Liver (tissue), 9 donors: Measurements from ENCODE around the gene SECISBP2L. TPM values are rescaled to one million over a fixed set of nuclear protein-coding genes. Genes with fewer than 3 reads are reported as not detected.

Source experiments
- DNase-seq: peaks from one replicate; pipeline ENCODE4 v3.0.0-alpha.2; 2017; ENCODE audit warnings: low spot score
- H3K27ac ChIP-seq, 2 donors: one replicate each; pipeline ENCODE4 v1.7.0; 2013; ENCODE audit warnings: inconsistent platforms in 2 of 2, low read length in 2 of 2, control low read depth in 1 of 2, low read depth in 1 of 2, mild to moderate bottlenecking in 1 of 2
- H3K27me3 ChIP-seq, 4 donors: one replicate each; pipeline versions ENCODE4 v1.6.1 to v1.7.0; 2013; ENCODE audit warnings: low read length in 3 of 4, inconsistent platforms in 1 of 4, mild to moderate bottlenecking in 1 of 4, moderate library complexity in 1 of 4; ENCODE audit not compliant: control insufficient read depth in 4 of 4, insufficient read depth in 4 of 4
- H3K36me3 ChIP-seq, 4 donors: one replicate each; pipeline versions ENCODE4 v1.6.1 to v1.7.0; 2013; ENCODE audit warnings: low read length in 3 of 4, mild to moderate bottlenecking in 3 of 4, low read depth in 1 of 4, moderate library complexity in 1 of 4; ENCODE audit not compliant: control insufficient read depth in 4 of 4, insufficient read depth in 3 of 4
- H3K4me1 ChIP-seq, 4 donors: one replicate each; pipeline versions ENCODE4 v1.6.1 to v1.7.0; 2013; ENCODE audit warnings: low read length in 3 of 4, mild to moderate bottlenecking in 3 of 4, moderate library complexity in 1 of 4; ENCODE audit not compliant: control insufficient read depth in 4 of 4, insufficient read depth in 4 of 4
- H3K4me3 ChIP-seq, 3 donors: one replicate each; pipeline versions ENCODE4 v1.6.1 to v1.7.0; 2013; ENCODE audit warnings: low read length in 3 of 3, control low read depth in 1 of 3, low read depth in 1 of 3, mild to moderate bottlenecking in 1 of 3
- H3K9ac ChIP-seq, 2 donors: one replicate each; pipeline ENCODE4 v1.7.0; 2013; ENCODE audit warnings: low read length in 2 of 2, mild to moderate bottlenecking in 2 of 2, moderate library complexity in 2 of 2, control low read depth in 1 of 2, low read depth in 1 of 2
- H3K9me3 ChIP-seq, 4 donors: one replicate each; pipeline versions ENCODE4 v1.6.1 to v1.7.0; 2013; ENCODE audit warnings: low read length in 3 of 4; ENCODE audit not compliant: control insufficient read depth in 4 of 4
- EGR1 ChIP-seq, 2 donors: IDR thresholded peaks; 2 replicates each; pipeline ENCODE4 v1.6.1; 2016 to 2018; ENCODE audit warnings: antibody characterized with exemption in 2 of 2, low read depth in 2 of 2
- FOXA1 ChIP-seq: IDR thresholded peaks from 2 replicates; pipeline ENCODE4 v1.6.1; 2016; ENCODE audit warnings: antibody characterized with exemption
- FOXA2 ChIP-seq: IDR thresholded peaks from 2 replicates; pipeline ENCODE4 v1.6.1; 2016; ENCODE audit warnings: antibody characterized with exemption
- GABPA ChIP-seq, 2 donors: IDR thresholded peaks in 1 of 2; conservative IDR thresholded peaks in 1 of 2; 2 replicates each; pipeline ENCODE4 v1.6.1; 2016; ENCODE audit warnings: antibody characterized with exemption in 2 of 2, mild to moderate bottlenecking in 1 of 2, moderate library complexity in 1 of 2
- HNF4G ChIP-seq: IDR thresholded peaks from 2 replicates; pipeline ENCODE4 v1.6.1; 2016; ENCODE audit warnings: antibody characterized with exemption
- JUND ChIP-seq, 2 donors: IDR thresholded peaks; 2 replicates each; pipeline ENCODE4 v1.6.1; 2016; ENCODE audit warnings: antibody characterized with exemption in 2 of 2
- NR2F2 ChIP-seq: IDR thresholded peaks from 2 replicates; pipeline ENCODE4 v1.6.1; 2016; ENCODE audit warnings: antibody characterized with exemption
- RAD21 ChIP-seq, 2 donors: IDR thresholded peaks; 2 replicates each; pipeline ENCODE4 v1.6.1; 2016; ENCODE audit warnings: antibody characterized with exemption in 2 of 2, mild to moderate bottlenecking in 2 of 2
- RXRA ChIP-seq, 2 donors: IDR thresholded peaks; 2 replicates each; pipeline ENCODE4 v1.6.1; 2017 to 2018; ENCODE audit warnings: antibody characterized with exemption in 2 of 2, mild to moderate bottlenecking in 1 of 2
- SP1 ChIP-seq: IDR thresholded peaks from 2 replicates; pipeline ENCODE4 v1.6.1; 2018; ENCODE audit warnings: antibody characterized with exemption, mild to moderate bottlenecking
- WGBS: extraction: QIAGEN DNeasy Blood & Tissue Kit; methylation state at CpG from one replicate; pipeline ENCODE4 v1.1.7; 2013; 5-methylcytosine and 5-hydroxymethylcytosine counted together
- polyA plus RNA-seq, 2 donors: library from polyadenylated mRNA; stranded (reverse) in 1 of 2; unstranded in 1 of 2; fragments of 200-250 nt in 1 of 2; fragments of >200 nt in 1 of 2; fragmentation: Nextera tagmentation in 1 of 2; extraction: Ambion mirVana in 1 of 2; gene quantifications; one replicate each; pipeline versions ENCODE4 v1.2.1 to v1.2.3, GENCODE V29; 2013 to 2015
- total RNA-seq, 2 donors: library from RNA; depleted of rRNA; stranded (reverse); fragments of >200 nt; gene quantifications; one replicate each; pipeline ENCODE4 v1.2.3, GENCODE V29; 2014
- TF ChIP-seq, protein P1 (sequence below): IDR thresholded peaks from 2 replicates; pipeline ENCODE4 v1.6.1; 2016; ENCODE audit warnings: antibody characterized with exemption
- TF ChIP-seq, protein P2 (sequence below): fragments of 150-350 bp; IDR thresholded peaks from 2 replicates; pipeline ENCODE4 v1.5.1; 2017; ENCODE audit warnings: improper control_type of control experiment, low read depth, low read length; ENCODE audit not compliant: missing input control
- TF ChIP-seq, protein P3 (sequence below): IDR thresholded peaks from 2 replicates; pipeline ENCODE4 v1.6.1; 2016; ENCODE audit warnings: antibody characterized with exemption
- TF ChIP-seq, protein P4 (sequence below): IDR thresholded peaks from 2 replicates; pipeline ENCODE4 v1.6.1; 2016; ENCODE audit warnings: antibody characterized with exemption, mild to moderate bottlenecking
- donor health status: healthy.
- donor health status: healthy.
- donor health status: healthy.
- donor health status: healthy.
- donor health status: healthy.

SECISBP2L gene
- total and polyA plus RNA-seq, 4 donors: 5.7 to 15.7 (median 14.3) TPM

DNA sequence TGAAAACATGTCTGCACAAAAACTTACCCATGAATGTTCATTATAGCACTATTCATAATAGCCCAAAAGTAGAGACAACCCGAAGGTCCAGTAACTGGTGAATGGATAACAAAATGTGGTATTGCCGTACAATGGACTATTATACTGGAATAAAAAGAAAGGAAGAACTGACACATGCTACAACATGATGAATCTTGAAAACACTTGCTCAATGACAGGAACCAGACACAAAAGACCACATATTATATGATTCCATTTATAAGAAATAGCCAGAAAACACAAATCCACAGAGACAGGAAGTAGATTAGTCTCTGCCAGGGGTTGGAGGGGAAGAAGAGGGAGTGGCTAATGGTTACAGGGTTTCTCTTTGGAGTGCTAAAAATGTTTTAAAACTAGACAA is 100.9 kb downstream of the SECISBP2L start (continued):
- TF ChIP-seq EGR1 (IDR thresholded peaks at IDR 0.05; ENCODE audit: low read depth in 2 of 2) (no peak), GABPA (IDR thresholded peaks at IDR 0.05 in 1 of 2, conservative IDR thresholded peaks at IDR 0.05 in 1 of 2) (no peak), NR2F2 (no peak), HNF4G (no peak), FOXA1 (no peak), JUND (IDR thresholded peaks at IDR 0.05) (no peak)
- TF ChIP-seq, protein P1, sequence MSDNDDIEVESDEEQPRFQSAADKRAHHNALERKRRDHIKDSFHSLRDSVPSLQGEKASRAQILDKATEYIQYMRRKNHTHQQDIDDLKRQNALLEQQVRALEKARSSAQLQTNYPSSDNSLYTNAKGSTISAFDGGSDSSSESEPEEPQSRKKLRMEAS: no peak
- TF ChIP-seq, protein P2, sequence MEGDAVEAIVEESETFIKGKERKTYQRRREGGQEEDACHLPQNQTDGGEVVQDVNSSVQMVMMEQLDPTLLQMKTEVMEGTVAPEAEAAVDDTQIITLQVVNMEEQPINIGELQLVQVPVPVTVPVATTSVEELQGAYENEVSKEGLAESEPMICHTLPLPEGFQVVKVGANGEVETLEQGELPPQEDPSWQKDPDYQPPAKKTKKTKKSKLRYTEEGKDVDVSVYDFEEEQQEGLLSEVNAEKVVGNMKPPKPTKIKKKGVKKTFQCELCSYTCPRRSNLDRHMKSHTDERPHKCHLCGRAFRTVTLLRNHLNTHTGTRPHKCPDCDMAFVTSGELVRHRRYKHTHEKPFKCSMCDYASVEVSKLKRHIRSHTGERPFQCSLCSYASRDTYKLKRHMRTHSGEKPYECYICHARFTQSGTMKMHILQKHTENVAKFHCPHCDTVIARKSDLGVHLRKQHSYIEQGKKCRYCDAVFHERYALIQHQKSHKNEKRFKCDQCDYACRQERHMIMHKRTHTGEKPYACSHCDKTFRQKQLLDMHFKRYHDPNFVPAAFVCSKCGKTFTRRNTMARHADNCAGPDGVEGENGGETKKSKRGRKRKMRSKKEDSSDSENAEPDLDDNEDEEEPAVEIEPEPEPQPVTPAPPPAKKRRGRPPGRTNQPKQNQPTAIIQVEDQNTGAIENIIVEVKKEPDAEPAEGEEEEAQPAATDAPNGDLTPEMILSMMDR: no peak

DNA sequence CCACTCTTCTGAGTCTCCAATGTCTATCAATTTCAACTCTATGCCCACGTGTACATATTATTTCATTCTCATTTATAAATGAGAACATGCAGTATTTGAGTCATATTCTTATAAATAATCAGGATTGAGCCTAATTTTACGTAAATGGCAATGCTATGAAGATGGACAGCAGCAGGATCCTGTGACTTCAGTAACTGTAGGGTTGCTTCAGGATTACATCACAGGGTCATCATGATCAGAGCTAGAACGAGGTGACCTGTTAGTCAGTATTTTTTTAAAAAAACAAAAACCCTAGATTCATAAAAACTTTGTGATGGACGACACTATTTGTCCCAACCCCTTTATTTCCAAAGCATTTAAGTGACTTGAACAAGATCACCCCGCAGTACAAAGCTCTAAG is 104.3 kb downstream of the SECISBP2L start:
- Histone ChIP-seq H3K9ac (no peak overlapping the region), H3K4me1 (no peaks in the 10 kb centered on the region), H3K4me3 (no peak overlapping the region), H3K27ac (no peak overlapping the region), H3K27me3 (no peaks in the 10 kb centered on the region), H3K36me3 (no peaks in the 10 kb centered on the region), H3K9me3 (no peaks in the 10 kb centered on the region)
- TF ChIP-seq, protein P3, sequence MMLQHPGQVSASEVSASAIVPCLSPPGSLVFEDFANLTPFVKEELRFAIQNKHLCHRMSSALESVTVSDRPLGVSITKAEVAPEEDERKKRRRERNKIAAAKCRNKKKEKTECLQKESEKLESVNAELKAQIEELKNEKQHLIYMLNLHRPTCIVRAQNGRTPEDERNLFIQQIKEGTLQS: no peak
- WGBS: 72% methylated on average over 5 of the region's 5 CpGs
- no peak for DNase-seq

DNA sequence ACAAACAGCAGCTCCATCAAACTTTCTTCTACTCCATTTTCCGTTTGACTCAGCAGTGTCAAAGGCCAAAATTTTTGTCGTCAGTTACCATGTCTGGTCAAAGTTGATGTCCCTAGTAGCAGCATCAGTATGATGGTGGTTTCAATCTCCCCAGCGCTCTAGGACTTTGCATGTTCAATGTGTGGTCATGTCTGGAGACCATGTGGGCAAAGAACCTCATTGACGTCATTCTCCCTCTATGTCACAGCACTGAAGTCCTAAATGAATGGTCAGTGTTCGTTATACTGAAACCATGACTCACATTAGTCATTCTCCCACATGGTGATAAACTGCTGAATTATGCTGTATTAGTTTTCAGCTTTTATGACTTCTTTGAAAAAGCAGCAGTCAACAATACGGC is 105.7 kb downstream of the SECISBP2L start:
- H3K27me3 ChIP-seq: no peaks in the 10 kb centered on the region
- H3K27ac ChIP-seq: no peak overlapping the region
- H3K4me1 ChIP-seq: no peaks in the 10 kb centered on the region
- H3K36me3 ChIP-seq: no peaks in the 10 kb centered on the region
- no peak for DNase-seq
- TF ChIP-seq GABPA (IDR thresholded peaks at IDR 0.05 in 1 of 2, conservative IDR thresholded peaks at IDR 0.05 in 1 of 2): no peak
- TF ChIP-seq, protein P4, sequence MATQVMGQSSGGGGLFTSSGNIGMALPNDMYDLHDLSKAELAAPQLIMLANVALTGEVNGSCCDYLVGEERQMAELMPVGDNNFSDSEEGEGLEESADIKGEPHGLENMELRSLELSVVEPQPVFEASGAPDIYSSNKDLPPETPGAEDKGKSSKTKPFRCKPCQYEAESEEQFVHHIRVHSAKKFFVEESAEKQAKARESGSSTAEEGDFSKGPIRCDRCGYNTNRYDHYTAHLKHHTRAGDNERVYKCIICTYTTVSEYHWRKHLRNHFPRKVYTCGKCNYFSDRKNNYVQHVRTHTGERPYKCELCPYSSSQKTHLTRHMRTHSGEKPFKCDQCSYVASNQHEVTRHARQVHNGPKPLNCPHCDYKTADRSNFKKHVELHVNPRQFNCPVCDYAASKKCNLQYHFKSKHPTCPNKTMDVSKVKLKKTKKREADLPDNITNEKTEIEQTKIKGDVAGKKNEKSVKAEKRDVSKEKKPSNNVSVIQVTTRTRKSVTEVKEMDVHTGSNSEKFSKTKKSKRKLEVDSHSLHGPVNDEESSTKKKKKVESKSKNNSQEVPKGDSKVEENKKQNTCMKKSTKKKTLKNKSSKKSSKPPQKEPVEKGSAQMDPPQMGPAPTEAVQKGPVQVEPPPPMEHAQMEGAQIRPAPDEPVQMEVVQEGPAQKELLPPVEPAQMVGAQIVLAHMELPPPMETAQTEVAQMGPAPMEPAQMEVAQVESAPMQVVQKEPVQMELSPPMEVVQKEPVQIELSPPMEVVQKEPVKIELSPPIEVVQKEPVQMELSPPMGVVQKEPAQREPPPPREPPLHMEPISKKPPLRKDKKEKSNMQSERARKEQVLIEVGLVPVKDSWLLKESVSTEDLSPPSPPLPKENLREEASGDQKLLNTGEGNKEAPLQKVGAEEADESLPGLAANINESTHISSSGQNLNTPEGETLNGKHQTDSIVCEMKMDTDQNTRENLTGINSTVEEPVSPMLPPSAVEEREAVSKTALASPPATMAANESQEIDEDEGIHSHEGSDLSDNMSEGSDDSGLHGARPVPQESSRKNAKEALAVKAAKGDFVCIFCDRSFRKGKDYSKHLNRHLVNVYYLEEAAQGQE: no peak
- TF ChIP-seq, protein P1: no peak
- no peak for TF ChIP-seq RXRA (IDR thresholded peaks at IDR 0.05)
- no peak for TF ChIP-seq FOXA2
- no peak for TF ChIP-seq SP1
- TF ChIP-seq RAD21 (IDR thresholded peaks at IDR 0.05): no peak
- 75% methylated on average over 6 of the region's 6 CpGs for WGBS
- H3K9ac ChIP-seq: no peak overlapping the region
- no peaks in the 10 kb centered on the region for H3K9me3 ChIP-seq
- H3K4me3 ChIP-seq: no peak overlapping the region
